SK-N-SH (cell line): Measurements from ENCODE around the gene RALA.
"Not testable (repeated sequence)": the region's sequence is repeated elsewhere in the genome, so short reads cannot be mapped to it uniquely, and the experiment has no call there.

Source experiments
- CHD2 ChIP-seq: fragments of 150-350 bp; IDR thresholded peaks from 2 replicates; pipeline ENCODE4 v1.6.1; 2018; ENCODE audit warnings: low read length; ENCODE audit not compliant: partially characterized antibody
- CTCF ChIP-seq: fragments of 200-600 bp; sonication (generic); IDR thresholded peaks from 2 replicates; pipeline ENCODE4 v1.6.1; 2017; ENCODE audit warnings: antibody characterized with exemption, mild to moderate bottlenecking, moderate library complexity
- EZH2phosphoT487 ChIP-seq: fragments of 200-600 bp; sonication (generic); IDR thresholded peaks from 2 replicates; pipeline ENCODE4 v1.6.1; 2017; ENCODE audit warnings: low read depth, mixed run types, mild to moderate bottlenecking, antibody characterized with exemption, moderate library complexity, borderline replicate concordance
- GABPA ChIP-seq: IDR thresholded peaks from 2 replicates; pipeline ENCODE4 v1.4.0; 2012; ENCODE audit warnings: low read depth, mild to moderate bottlenecking
- MEF2A ChIP-seq: IDR thresholded peaks from 2 replicates; pipeline ENCODE4 v1.4.0; 2012; ENCODE audit warnings: low read depth, borderline replicate concordance
- NRF1 ChIP-seq: IDR thresholded peaks from 2 replicates; pipeline ENCODE4 v1.6.1; 2012; ENCODE audit warnings: low read depth, mild to moderate bottlenecking, low read length
- PBX3 ChIP-seq: IDR thresholded peaks from 2 replicates; pipeline ENCODE4; 2012
- POLR2AphosphoS5 ChIP-seq: IDR thresholded peaks from 2 replicates; pipeline ENCODE4 v1.6.1; 2012; ENCODE audit warnings: low read depth, low read length
- SIN3A ChIP-seq: IDR thresholded peaks from 2 replicates; pipeline ENCODE4 v1.6.1; 2012; ENCODE audit warnings: low read depth, mild to moderate bottlenecking, low read length, moderate library complexity, borderline replicate concordance

GRCh38 chr7:39668280-39668679 lies 44.9 kb downstream of the RALA start:
- not testable (repeated sequence) for TF ChIP-seq CTCF, NRF1, POLR2AphosphoS5, PBX3, CHD2, EZH2phosphoT487, SIN3A, GABPA, MEF2A
